ENCODE measurements around the gene STX10. TPM values are rescaled to one million over a fixed set of nuclear protein-coding genes. Genes with fewer than 3 reads are reported as not detected.

STX10 gene
- total and polyA plus RNA-seq, 9 of the 15 experiments (the other 6 are each of a cell fraction or from before 2014, with no cell fraction given) = 0.51 to 66.3 (median 31.0) TPM

DNA sequence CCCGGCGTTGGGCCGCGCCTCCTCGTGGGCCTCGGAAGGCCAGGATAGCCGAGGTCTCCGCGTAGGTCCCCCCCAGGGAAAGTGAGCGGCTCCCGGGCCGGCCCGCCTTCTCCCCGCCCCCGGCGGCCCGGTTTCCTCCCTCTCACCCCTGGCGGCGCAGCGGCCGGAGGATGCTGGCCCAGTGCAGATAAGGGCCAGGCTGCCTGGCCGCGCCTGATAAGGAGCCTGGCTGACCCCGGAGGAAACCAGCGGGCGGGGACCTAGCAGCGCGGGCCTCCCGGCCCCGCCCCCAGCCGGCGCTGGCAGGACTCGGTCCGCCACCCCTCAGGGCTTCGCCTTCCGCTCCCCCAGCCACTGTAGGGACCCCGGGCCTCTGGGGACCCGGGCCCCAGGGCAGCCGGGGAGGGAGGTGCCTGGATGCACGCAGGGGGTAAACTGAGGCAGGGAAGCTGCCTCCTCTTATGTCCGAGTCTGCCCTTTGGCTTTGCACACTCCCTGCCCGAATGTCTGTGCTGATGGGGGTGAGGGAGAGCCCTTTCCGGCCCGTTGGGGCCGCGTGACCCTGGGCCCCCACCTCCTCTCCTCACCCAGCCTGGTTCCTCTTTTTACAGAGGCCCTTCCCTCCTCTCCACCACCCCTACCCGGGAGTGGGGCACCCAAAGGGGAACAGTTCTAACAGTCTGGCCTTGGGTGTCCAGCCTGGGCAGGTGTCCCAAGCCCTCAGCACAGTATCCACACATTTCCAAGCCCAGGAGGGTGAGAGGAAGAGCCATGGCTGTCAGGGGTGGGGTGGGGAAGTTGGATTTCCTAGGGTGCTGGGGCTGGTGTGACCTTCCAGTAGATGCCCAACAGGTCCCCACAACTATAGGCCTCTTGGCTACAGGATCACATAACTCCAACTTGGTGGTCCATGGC is 47.3 kb downstream of the STX10 start, which contains the start of gene LYL1 (continued):
- TF ChIP-seq ZNF785 (CRISPR knock-in tag; IDR thresholded peaks at IDR 0.05) = no peak
- no peak for TF ChIP-seq PHTF2 (CRISPR knock-in tag; IDR thresholded peaks at IDR 0.05)
- TF ChIP-seq SP2 (IDR thresholded peaks at IDR 0.05; ENCODE audit: extremely low read depth, low read depth, low read length, poor library complexity, severe bottlenecking) = no peak
- peak; percentile 19 to 29; a peak in 3 of 4 replicates for TF ChIP-seq RAD21 (CRISPR knock-in tag; conservative IDR thresholded peaks at IDR 0.05 in 1 of 2, IDR thresholded peaks at IDR 0.05 in 1 of 2)
- TF ChIP-seq ZNF24 (IDR thresholded peaks at IDR 0.05) = peak; percentile 80; the same call in 1 of the 2 replicates
- TF ChIP-seq NR0B1 (IDR thresholded peaks at IDR 0.05; ENCODE audit: partially characterized antibody) = no peak
- TF ChIP-seq ZNF224 (CRISPR knock-in tag; IDR thresholded peaks at IDR 0.05) = no peak
- TF ChIP-seq, protein P1, sequence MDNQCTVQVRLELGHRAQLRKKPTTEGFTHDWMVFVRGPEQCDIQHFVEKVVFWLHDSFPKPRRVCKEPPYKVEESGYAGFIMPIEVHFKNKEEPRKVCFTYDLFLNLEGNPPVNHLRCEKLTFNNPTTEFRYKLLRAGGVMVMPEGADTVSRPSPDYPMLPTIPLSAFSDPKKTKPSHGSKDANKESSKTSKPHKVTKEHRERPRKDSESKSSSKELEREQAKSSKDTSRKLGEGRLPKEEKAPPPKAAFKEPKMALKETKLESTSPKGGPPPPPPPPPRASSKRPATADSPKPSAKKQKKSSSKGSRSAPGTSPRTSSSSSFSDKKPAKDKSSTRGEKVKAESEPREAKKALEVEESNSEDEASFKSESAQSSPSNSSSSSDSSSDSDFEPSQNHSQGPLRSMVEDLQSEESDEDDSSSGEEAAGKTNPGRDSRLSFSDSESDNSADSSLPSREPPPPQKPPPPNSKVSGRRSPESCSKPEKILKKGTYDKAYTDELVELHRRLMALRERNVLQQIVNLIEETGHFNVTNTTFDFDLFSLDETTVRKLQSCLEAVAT (IDR thresholded peaks at IDR 0.05) = no peak; a peak in 1 of 4 replicates
- TF ChIP-seq E2F4 (CRISPR knock-in tag; IDR thresholded peaks at IDR 0.05; ENCODE audit: low read depth) = no peak
- TF ChIP-seq SMARCA5 (IDR thresholded peaks at IDR 0.05) = no peak
- no peak for TF ChIP-seq ZNF551 (CRISPR knock-in tag; IDR thresholded peaks at IDR 0.05)
- TF ChIP-seq SLC30A9 (CRISPR knock-in tag; IDR thresholded peaks at IDR 0.05) = no peak
- peak; percentile 75; the same call in 1 of the 2 replicates for TF ChIP-seq RUNX1 (IDR thresholded peaks at IDR 0.05; ENCODE audit: low read depth)
- TF ChIP-seq JUN (IDR thresholded peaks at IDR 0.05; ENCODE audit: borderline replicate concordance, low read depth, low read length) = no peak
- TF ChIP-seq JUN (CRISPR knock-in tag; IDR thresholded peaks at IDR 0.05; ENCODE audit: borderline replicate concordance) = no peak
- TF ChIP-seq, protein P2, sequence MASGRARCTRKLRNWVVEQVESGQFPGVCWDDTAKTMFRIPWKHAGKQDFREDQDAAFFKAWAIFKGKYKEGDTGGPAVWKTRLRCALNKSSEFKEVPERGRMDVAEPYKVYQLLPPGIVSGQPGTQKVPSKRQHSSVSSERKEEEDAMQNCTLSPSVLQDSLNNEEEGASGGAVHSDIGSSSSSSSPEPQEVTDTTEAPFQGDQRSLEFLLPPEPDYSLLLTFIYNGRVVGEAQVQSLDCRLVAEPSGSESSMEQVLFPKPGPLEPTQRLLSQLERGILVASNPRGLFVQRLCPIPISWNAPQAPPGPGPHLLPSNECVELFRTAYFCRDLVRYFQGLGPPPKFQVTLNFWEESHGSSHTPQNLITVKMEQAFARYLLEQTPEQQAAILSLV (tag; IDR thresholded peaks at IDR 0.05) = peak; percentile 23; the same call in 1 of the 2 replicates
- TF ChIP-seq PRPF4 (IDR thresholded peaks at IDR 0.05; ENCODE audit: insufficient read depth, low read depth, low read length, poor library complexity, severe bottlenecking) = no peak
- TF ChIP-seq HOXB6 (CRISPR knock-in tag; IDR thresholded peaks at IDR 0.05; ENCODE audit: borderline replicate concordance) = no peak
- no peak for TF ChIP-seq LARP7 (IDR thresholded peaks at IDR 0.05)
- peak; percentile 92 for TF ChIP-seq EGR1 (conservative IDR thresholded peaks at IDR 0.05)

Measured in K562 (cell line).